Smooth muscle cell of trachea (primary cell): ENCODE measurements around the gene VPS72. TPM values are rescaled to one million over a fixed set of nuclear protein-coding genes. Genes with fewer than 3 reads are reported as not detected.

Experiments
- total RNA-seq: library from RNA; depleted of rRNA; stranded (reverse); fragments of >200 nt; gene quantifications from 2 replicates; pipeline ENCODE4 v1.2.1, GENCODE V29; 2014

VPS72 gene
- total RNA-seq: 37.9 and 50.6 TPM in 2 replicates

GRCh38 chr1:151189637-151190445 is at the start of gene VPS72:
VPS72 (minus strand) TSS chr1:151190197; CDS start chr1:151190121, 76 bp downstream.

GRCh38 chr1:151198254-151199127 is 8.5 kb upstream of the VPS72 start, which contains the start of gene PIP5K1A:
PIP5K1A (plus strand) TSS chr1:151198552; CDS start chr1:151198997, 445 bp downstream.

GRCh38 chr1:151175863-151176262 is 14.1 kb downstream of the VPS72 start, which contains the start of gene TMOD4:
TMOD4 (minus strand) TSS chr1:151175981; CDS start chr1:151174875, 1,106 bp downstream.

GRCh38 chr1:151165738-151166504 is 24.1 kb downstream of the VPS72 start, which contains the start of the genes LYSMD1 and SCNM1:
LYSMD1 (minus strand) TSS chr1:151165902; CDS start chr1:151165258, 644 bp downstream.
SCNM1 (plus strand) TSS chr1:151166144; CDS start chr1:151166153, 9 bp downstream.

GRCh38 chr1:151156515-151156819 is 33.5 kb downstream of the VPS72 start, which contains the start of gene TNFAIP8L2:
TNFAIP8L2 (plus strand) TSS chr1:151156649; CDS start chr1:151158698, 2,049 bp downstream.

GRCh38 chr1:151146412-151147131 is 43.4 kb downstream of the VPS72 start, which contains the start of gene SEMA6C:
SEMA6C (minus strand) TSS chr1:151146631; CDS start chr1:151142621, 4,010 bp downstream.

Other genes with a start within 250 kb of the VPS72 start
- gene CERS2, start 215.4 kb downstream of the VPS72 start, total RNA-seq: 87.1 and 170 TPM in 2 replicates
- gene ANXA9, start 207.9 kb downstream of the VPS72 start, total RNA-seq: 0.17 and 0.29 TPM in 2 replicates
- 13.4 and 15.0 TPM in 2 replicates for gene MINDY1, start 183.3 kb downstream of the VPS72 start, total RNA-seq
- 7.1 and 9.8 TPM in 2 replicates for gene PRUNE1, start 181.7 kb downstream of the VPS72 start, total RNA-seq
- gene BNIPL, start 153.6 kb downstream of the VPS72 start, total RNA-seq: under 0.01 and 0.17 TPM in 2 replicates
- gene C1orf56, start 142.4 kb downstream of the VPS72 start, total RNA-seq: 1.7 and 4.8 TPM in 2 replicates
- gene CDC42SE1, start 130.6 kb downstream of the VPS72 start, total RNA-seq: 36.5 and 40.7 TPM in 2 replicates
- gene MLLT11, start 129.8 kb downstream of the VPS72 start, total RNA-seq: 2.9 and 3.1 TPM in 2 replicates
- 14.0 and 23.7 TPM in 2 replicates for gene GABPB2, start 119.4 kb downstream of the VPS72 start, total RNA-seq
- gene SEMA6C, start 43.6 kb downstream of the VPS72 start, total RNA-seq: 1.2 and 1.3 TPM in 2 replicates
- not detected in 2 replicates for gene TNFAIP8L2, start 33.5 kb downstream of the VPS72 start, total RNA-seq
- gene LYSMD1, start 24.3 kb downstream of the VPS72 start, total RNA-seq: 5.8 and 6.1 TPM in 2 replicates
- gene SCNM1, start 24.1 kb downstream of the VPS72 start, total RNA-seq: 21.8 and 27.5 TPM in 2 replicates
- 0.17 and 0.29 TPM in 2 replicates for gene TMOD4, start 14.2 kb downstream of the VPS72 start, total RNA-seq
- 57.2 and 70.8 TPM in 2 replicates for gene PIP5K1A, start 8.4 kb upstream of the VPS72 start, total RNA-seq
- 205 and 248 TPM in 2 replicates for gene PSMD4, start 64.5 kb upstream of the VPS72 start, total RNA-seq
- gene ZNF687, start 92.1 kb upstream of the VPS72 start, total RNA-seq: 13.7 and 19.8 TPM in 2 replicates
- 74.1 and 83.8 TPM in 2 replicates for gene PI4KB, start 137.2 kb upstream of the VPS72 start, total RNA-seq
- 44.9 and 55.1 TPM in 2 replicates for gene RFX5, start 157.1 kb upstream of the VPS72 start, total RNA-seq
- 74.0 and 120 TPM in 2 replicates for gene SELENBP1, start 182.5 kb upstream of the VPS72 start, total RNA-seq
- gene PSMB4, start 209.4 kb upstream of the VPS72 start, total RNA-seq: 319 and 409 TPM in 2 replicates